HUES64 (cell line): ENCODE measurements around the gene BMPER.

Source experiments
- H3K27ac ChIP-seq: 2 replicates; pipeline ENCODE4 v1.7.0; 2013; ENCODE audit warnings: low read depth, low read length, inconsistent platforms
- H3K27me3 ChIP-seq: 2 replicates; pipeline ENCODE4 v1.6.1; 2013; ENCODE audit warnings: mild to moderate bottlenecking, low read length; ENCODE audit not compliant: insufficient read depth
- H3K36me3 ChIP-seq: 2 replicates; pipeline ENCODE4 v1.6.1; 2013; ENCODE audit warnings: mild to moderate bottlenecking, low read length; ENCODE audit not compliant: insufficient read depth
- H3K4me1 ChIP-seq: 2 replicates; pipeline ENCODE4 v1.6.1; 2013; ENCODE audit warnings: mild to moderate bottlenecking, low read length, moderate library complexity; ENCODE audit not compliant: insufficient read depth
- H3K4me3 ChIP-seq: 2 replicates; pipeline ENCODE4 v1.5.1; 2013; ENCODE audit warnings: mild to moderate bottlenecking, low read length, moderate library complexity
- H3K9ac ChIP-seq: 2 replicates; pipeline ENCODE4 v1.6.1; 2013; ENCODE audit warnings: mild to moderate bottlenecking, low read depth, low read length
- H3K9me3 ChIP-seq: 2 replicates; pipeline ENCODE4 v1.6.1; 2013; ENCODE audit warnings: low read depth, low read length; ENCODE audit not compliant: insufficient read depth
- WGBS: fragments of 150-250, 120-280 bp; methylation state at CpG from one replicate; pipeline ENCODE4 v1.1.7; 2013; ENCODE audit warnings: missing lambda C conversion rate; 5-methylcytosine and 5-hydroxymethylcytosine counted together

Gene BMPER

DNA sequence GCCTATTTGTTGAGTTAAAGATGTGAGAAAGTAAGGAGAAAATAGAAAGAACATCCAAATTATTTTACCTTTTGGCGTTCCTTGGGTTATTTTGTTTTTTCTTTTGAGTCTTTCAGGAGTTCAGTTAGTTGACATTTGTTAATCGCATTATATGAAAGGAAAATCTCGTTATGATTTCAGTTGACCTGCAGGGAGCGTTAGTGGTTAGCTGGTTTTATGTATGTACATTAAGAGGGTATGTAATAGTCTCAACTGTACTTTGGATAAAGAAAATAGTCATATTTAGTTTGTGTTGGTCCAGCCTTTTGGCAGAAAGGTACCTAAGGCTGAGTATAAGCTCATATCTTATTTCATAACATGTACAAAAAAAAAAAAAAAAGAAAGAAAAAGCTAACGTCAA, 4.0 kb downstream of the BMPER start:
- peaks cover 46% of the 10 kb centered on the region for H3K27me3 ChIP-seq
- H3K36me3 ChIP-seq = no peaks in the 10 kb centered on the region
- no peak overlapping the region for H3K9ac ChIP-seq
- WGBS = 94% methylated on average over 5 of the region's 5 CpGs
- H3K9me3 ChIP-seq = no peaks in the 10 kb centered on the region
- no peak overlapping the region for H3K4me3 ChIP-seq
- no peak overlapping the region for H3K27ac ChIP-seq
- H3K4me1 ChIP-seq = no peaks in the 10 kb centered on the region

DNA sequence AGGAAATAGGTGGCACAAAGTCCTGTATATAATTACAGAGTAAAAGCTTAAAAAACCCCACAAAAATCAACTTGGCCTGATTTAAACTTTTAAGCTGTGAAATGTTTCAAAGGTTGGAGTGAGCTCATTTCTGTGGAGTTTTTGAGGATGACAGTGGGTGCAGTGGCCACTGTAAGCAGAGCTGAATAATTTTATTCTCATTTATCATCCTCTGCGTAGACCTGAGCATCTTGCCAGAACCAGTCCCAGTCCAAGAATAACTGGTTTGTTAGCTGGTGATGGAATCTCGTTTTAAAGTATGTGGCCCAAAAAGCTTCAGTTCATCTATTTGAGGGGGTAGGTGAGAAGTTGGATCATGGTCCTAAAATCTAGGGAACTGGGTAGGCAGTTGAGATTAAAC, 4.4 kb downstream of the BMPER start:
- Histone ChIP-seq H3K27ac (no peak overlapping the region), H3K36me3 (no peaks in the 10 kb centered on the region), H3K9ac (no peak overlapping the region), H3K4me1 (no peaks in the 10 kb centered on the region), H3K27me3 (peaks cover 41% of the 10 kb centered on the region), H3K9me3 (no peaks in the 10 kb centered on the region), H3K4me3 (no peak overlapping the region)
- WGBS = 92% methylated on average over 2 of the region's 2 CpGs

DNA sequence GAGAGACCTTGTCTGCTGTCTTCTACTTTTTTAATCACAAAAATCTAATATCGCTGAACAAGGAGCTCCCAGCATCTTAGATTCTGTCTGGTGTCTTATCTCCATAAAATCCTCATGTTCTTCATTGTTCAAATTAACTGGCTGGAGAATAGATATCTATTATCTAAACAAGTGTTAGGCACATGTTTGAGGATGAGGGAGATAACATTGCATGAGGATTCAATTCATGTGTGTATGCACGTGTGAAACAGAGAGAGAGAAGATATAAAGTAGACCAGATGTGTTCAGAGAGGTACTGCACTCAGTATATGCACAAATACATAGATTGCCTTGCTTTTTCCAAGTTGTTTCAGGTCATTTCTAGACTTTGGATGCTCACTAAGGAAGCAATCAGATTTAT, 5.4 kb downstream of the BMPER start:
- Histone ChIP-seq H3K9ac (no peak overlapping the region), H3K9me3 (no peaks in the 10 kb centered on the region), H3K4me1 (no peaks in the 10 kb centered on the region), H3K27me3 (peaks cover 34% of the 10 kb centered on the region), H3K36me3 (no peaks in the 10 kb centered on the region), H3K4me3 (no peak overlapping the region), H3K27ac (no peak overlapping the region)
- WGBS = 93% methylated on average over 2 of the region's 2 CpGs

DNA sequence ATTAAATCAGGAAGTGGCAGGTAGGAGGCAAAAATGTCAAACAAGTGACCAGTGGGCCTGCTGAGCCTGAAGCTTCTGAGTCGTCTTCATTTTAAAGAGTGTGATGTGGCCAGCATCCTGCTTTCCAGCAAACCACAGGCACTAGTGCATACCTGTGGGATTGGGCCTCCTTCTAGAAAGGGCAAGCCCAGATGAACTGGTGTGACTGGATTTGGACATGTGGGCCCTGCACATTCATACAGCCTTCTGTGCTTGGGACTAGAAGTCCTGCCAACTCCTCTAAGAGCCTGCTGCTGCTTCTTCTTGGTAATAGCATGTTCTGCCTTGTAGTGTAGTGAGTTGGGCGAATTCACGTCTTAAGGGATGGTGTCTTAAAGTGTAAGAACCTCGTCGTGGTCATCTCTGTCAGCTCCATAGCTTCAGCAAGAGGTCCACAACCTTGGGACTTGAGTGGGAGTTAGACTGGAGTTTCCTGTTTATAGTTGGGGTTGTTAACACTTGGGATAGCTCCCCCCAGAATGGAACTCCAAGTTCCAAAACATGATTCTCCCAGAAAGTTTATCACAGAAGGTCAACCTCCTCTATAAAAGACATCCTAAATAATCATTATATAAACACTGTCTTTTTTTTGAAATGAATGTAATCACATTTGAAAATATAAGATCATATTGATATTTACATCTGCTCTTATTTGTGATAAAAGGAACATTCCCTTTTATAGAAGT, 11.2 kb downstream of the BMPER start:
- H3K36me3 ChIP-seq = no peaks in the 10 kb centered on the region
- WGBS = 84% methylated on average over 5 of the region's 5 CpGs
- H3K4me3 ChIP-seq = no peak overlapping the region
- no peaks in the 10 kb centered on the region for H3K4me1 ChIP-seq
- no peaks in the 10 kb centered on the region for H3K27me3 ChIP-seq
- H3K27ac ChIP-seq = no peak overlapping the region
- no peaks in the 10 kb centered on the region for H3K9me3 ChIP-seq
- H3K9ac ChIP-seq = no peak overlapping the region

DNA sequence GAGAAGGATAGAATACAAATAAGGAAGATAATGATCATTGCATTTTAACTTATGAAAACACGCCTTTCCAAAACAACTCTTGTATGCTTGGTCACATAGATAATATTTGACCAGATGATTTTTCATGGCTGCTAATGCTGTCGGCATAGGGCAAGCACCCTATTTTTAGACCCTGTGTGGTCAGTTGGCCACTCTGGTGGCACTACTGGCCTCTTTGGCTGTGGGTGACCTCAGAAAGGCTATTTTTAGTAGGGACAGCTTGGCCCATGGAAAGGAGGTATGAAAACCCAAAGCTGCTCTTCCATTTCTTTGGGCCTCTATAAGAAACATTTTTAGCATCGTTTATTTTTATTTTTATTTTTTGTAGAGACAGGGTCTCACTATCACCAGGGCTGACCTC, 12.3 kb downstream of the BMPER start:
- Histone ChIP-seq H3K9me3 (no peaks in the 10 kb centered on the region), H3K4me1 (no peaks in the 10 kb centered on the region), H3K36me3 (no peaks in the 10 kb centered on the region), H3K9ac (no peak overlapping the region), H3K27me3 (no peaks in the 10 kb centered on the region), H3K27ac (no peak overlapping the region), H3K4me3 (no peak overlapping the region)
- 96% methylated on average over 2 of the region's 3 CpGs for WGBS

DNA sequence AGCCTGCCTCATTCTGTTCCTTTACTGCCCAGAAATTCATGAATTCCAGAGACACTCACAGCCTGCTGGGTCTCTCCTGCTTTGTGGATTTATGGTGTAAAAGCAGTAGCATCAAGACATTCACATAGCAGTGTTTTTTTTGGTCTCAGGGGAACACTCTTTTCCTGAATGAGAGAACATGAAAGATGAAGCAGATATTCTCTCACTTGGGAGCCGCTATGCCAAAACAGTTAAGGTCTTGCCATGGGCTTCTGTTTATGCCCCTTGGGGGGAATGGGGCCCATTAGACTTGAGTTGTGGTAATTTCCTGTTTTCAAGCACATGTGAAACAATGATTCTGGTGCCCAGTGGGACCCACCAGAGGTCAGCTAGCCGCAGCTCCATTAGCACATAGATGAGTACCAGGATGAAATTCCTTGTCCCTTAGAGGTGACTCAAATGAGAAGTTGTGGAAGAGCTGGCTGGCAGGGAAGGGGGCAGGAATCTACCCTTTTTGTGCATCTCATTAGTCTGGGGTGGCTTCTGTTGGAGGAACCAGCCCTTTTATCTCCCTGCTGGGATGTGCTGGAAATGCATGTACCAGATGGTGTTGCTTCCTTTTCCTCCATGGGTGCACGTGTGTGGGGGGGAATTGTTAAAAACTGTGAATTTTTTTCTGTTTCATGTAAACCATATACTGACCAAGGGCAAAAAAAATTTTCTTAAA, 13.3 kb downstream of the BMPER start:
- Histone ChIP-seq H3K27ac (no peak overlapping the region), H3K9ac (no peak overlapping the region), H3K4me1 (no peaks in the 10 kb centered on the region), H3K36me3 (no peaks in the 10 kb centered on the region), H3K9me3 (no peaks in the 10 kb centered on the region), H3K27me3 (no peaks in the 10 kb centered on the region), H3K4me3 (no peak overlapping the region)
- WGBS = 84% methylated on average over 2 of the region's 3 CpGs

DNA sequence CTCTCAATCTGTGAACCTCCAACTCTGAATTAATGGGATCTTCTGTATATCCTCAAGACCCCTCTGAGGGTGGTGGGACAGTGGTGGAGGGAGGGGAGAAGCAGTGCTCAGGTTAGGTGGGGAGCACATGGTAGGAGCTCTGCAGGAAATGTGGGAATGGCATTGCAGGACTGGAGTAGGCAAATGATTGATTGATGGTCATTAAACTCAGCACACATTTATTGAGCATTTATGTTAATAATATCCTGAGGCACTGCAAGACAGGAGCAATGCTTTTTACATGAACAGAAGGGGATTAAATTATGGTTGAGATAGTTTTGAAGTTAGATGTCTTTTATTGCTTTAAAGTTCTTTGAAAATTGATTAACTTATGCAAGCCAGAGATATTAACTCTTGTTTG, 14.1 kb downstream of the BMPER start:
- no peaks in the 10 kb centered on the region for H3K27me3 ChIP-seq
- no peaks in the 10 kb centered on the region for H3K36me3 ChIP-seq
- H3K4me3 ChIP-seq = no peak overlapping the region
- no peaks in the 10 kb centered on the region for H3K9me3 ChIP-seq
- no peaks in the 10 kb centered on the region for H3K4me1 ChIP-seq
- no peak overlapping the region for H3K27ac ChIP-seq
- no peak overlapping the region for H3K9ac ChIP-seq

DNA sequence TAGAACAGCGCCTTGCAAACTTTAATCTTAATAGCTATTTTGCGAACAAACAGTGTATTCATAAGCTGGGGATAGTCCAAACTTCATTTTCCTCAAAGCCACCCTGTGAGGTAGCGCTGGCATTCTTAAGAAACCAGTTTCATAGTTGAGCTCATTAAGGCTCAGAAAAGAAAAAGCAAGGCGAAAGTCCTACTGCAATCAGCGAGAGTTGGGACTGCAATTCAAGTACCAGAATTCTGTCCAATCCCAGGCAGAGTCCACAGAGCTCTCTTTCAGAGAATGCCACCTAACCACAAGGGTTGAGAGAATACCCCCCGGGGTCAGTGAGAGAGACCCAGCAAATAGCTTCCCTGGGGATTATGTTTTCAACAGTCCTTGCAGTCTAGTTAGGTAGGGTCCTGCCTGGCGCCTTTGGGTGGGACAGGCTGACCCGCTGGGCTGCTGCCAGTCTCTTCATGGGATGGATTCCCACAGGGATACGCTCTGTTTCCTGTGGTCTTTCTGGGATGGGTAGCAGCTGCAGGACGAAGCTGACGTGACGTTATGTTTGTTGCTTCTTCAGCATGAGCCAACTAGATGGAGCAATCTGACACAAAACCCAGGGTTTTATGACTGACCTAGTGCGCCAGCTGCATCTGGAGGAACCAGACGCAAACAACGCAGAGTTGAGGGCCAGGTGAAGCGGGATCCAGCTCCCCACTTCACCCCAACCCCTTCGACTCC, 16.0 kb downstream of the BMPER start:
- Histone ChIP-seq H3K4me1 (no peaks in the 10 kb centered on the region), H3K9me3 (no peaks in the 10 kb centered on the region), H3K36me3 (no peaks in the 10 kb centered on the region), H3K4me3 (no peak overlapping the region), H3K27me3 (no peaks in the 10 kb centered on the region), H3K27ac (no peak overlapping the region), H3K9ac (no peak overlapping the region)
- WGBS = 95% methylated on average over 17 of the region's 17 CpGs

DNA sequence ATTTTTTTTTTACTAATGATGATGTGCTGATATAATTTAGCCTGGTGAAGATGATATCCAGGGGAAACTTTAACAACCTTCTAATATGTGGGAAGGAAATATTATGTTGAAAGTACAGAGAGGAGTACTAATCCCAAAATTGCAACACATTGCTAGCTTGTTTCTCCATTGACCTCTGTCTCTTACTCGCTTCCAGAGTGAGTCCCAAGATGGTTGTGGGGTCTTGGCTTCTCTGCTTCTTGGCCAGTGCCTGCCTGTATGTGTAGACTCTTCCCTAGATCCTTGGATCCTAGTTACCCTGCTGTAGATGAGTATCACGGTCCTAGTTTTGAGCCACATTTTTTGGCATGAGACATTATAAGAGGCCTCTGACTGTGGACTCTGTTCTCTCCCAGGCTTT, 17.5 kb downstream of the BMPER start:
- 97% methylated on average over 2 of the region's 2 CpGs for WGBS
- Histone ChIP-seq H3K4me1 (no peaks in the 10 kb centered on the region), H3K9ac (no peak overlapping the region), H3K27me3 (no peaks in the 10 kb centered on the region), H3K27ac (no peak overlapping the region), H3K9me3 (no peaks in the 10 kb centered on the region), H3K36me3 (no peaks in the 10 kb centered on the region), H3K4me3 (no peak overlapping the region)

DNA sequence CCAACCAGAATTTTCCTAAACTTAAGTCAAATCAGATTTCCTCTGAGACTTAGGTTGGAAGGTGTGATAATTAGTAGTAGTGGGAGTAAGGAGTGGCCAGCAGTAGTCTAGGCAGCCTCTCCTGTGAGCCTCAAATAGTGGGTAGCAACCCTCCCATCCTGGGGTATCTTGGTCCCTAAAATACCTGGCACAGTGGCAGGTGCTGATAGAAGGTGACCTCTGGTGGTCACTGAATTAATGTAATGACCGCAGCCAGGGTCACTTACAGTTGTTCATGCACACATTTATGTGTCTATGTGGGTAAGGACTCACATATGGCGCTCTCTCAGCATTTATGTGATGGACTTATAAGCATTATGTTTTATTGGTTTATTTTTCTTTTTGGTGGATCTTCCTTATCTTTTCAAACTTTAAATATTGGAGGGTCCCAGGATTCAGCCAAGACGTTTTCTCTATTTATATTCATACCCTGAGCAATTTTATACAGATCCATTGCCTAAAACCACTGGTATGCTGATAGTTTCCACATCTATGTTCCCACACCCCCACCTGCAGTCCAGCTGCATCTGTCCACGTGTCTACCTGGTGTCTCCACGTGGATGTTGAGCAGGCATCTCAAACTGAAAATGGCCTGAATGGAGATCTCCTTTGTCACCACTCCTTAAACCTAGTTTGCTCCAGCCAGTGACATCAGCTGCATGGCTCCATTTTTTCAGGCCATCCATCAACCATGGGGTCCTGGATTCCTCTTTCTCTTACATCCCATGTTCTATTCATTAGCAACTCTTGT, 18.3 kb downstream of the BMPER start:
- no peak overlapping the region for H3K27ac ChIP-seq
- H3K9me3 ChIP-seq = no peaks in the 10 kb centered on the region
- no peak overlapping the region for H3K9ac ChIP-seq
- 87% methylated on average over 5 of the region's 5 CpGs for WGBS
- no peaks in the 10 kb centered on the region for H3K4me1 ChIP-seq
- H3K36me3 ChIP-seq = no peaks in the 10 kb centered on the region
- no peak overlapping the region for H3K4me3 ChIP-seq
- no peaks in the 10 kb centered on the region for H3K27me3 ChIP-seq

DNA sequence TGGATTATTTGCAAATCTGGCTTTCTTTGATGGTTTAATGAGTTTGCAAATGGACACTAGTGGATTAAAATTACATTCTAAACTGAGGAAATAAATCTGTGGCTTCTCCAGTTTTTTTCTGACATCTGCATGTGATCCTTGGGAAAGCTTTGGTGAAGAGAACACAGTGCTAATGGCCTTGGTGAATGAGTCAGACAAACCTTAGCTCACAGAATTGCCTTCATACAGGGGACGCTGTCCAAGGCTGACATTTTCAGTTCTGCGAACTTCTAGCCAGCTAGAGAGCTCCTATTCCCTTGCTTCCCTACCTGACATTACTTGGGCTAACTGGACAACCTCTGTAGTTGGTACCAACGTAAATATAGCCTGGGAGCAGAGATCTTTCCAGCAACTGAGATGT, 21.2 kb downstream of the BMPER start:
- Histone ChIP-seq H3K4me1 (no peaks in the 10 kb centered on the region), H3K4me3 (no peak overlapping the region), H3K9ac (no peak overlapping the region), H3K27ac (no peak overlapping the region), H3K36me3 (no peaks in the 10 kb centered on the region), H3K27me3 (no peaks in the 10 kb centered on the region), H3K9me3 (no peaks in the 10 kb centered on the region)
- WGBS = 91% methylated on average over 3 of the region's 3 CpGs
